Lower lobe of right lung (tissue), 2 donors: ENCODE results near the gene BICD1. TPM values are rescaled to one million over a fixed set of nuclear protein-coding genes. Genes with fewer than 3 reads are reported as not detected.

ENCODE experiments used
- ATAC-seq, 2 donors: fragments of 200-7000 bp; cut with Tn5 transposase; one replicate each; pipeline ENCODE4 v1.9.1; 2020 to 2022; ENCODE audit warnings: mild to moderate bottlenecking in 2 of 2, moderate library complexity in 2 of 2
- DNase-seq: peaks from one replicate; pipeline ENCODE4 v3.0.0-alpha.2; 2020
- H3K27ac ChIP-seq: fragments of 200-600 bp; one replicate; pipeline ENCODE4 v1.8.0; 2022
- H3K27me3 ChIP-seq: fragments of 200-600 bp; one replicate; pipeline ENCODE4 v1.8.0; 2022; ENCODE audit warnings: low read depth
- H3K36me3 ChIP-seq: fragments of 200-600 bp; one replicate; pipeline ENCODE4 v1.8.0; 2022; ENCODE audit warnings: mild to moderate bottlenecking
- H3K4me1 ChIP-seq: fragments of 200-600 bp; one replicate; pipeline ENCODE4 v1.8.0; 2022
- H3K4me3 ChIP-seq: fragments of 200-600 bp; one replicate; pipeline ENCODE4 v1.8.0; 2022; ENCODE audit warnings: mild to moderate bottlenecking
- H3K9me3 ChIP-seq: fragments of 200-600 bp; one replicate; pipeline ENCODE4 v1.8.0; 2022
- intact Hi-C: fragments of 100-400 bp; cut with DNase I; formaldehyde crosslinking; loops from one replicate; pipeline ENCODE4 v1.11.0; 2022
- total RNA-seq: library from RNA; stranded (reverse); fragmentation: NEBNext Ultra II Directional; extraction: Animal tissue kit (Norgen Biotek cat#: 25700); gene quantifications from one replicate; pipeline ENCODE4 v1.2.1, GENCODE V29; 2021
- TF ChIP-seq, protein P1 (sequence below): fragments of 200-600 bp; IDR thresholded peaks from one replicate; pipeline ENCODE4 v1.8.0; 2022; ENCODE audit warnings: antibody characterized with exemption, mild to moderate bottlenecking
- donor health status: DM: no; HTN: yes; CAD: no; lungs with severe emphysema.

The BICD1 gene
- total RNA-seq, 1 donor from 2014 or later: 11.0 TPM

DNA sequence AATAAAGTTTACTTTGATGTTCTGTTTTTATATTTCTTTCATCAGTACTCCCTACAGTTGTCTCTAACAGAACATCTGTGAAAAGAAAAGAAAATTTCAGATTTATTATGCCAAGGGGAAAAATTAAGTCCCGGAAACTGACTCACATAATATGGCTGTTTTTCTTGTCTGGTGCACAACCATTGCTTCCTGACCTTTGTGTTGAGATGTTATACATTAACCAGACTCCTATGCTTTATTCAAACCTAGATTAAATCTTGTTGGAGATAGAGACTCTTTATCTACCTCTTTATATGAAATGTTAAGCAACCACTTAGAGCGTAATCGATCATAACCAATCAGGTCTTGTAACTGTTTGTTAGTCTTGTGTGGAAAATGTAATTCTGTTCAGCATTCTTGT is 37.6 kb upstream of the BICD1 start:
- Histone ChIP-seq H3K36me3 (no peaks in the 10 kb centered on the region), H3K4me1 (no peaks in the 10 kb centered on the region), H3K9me3 (peaks cover 3% of the 10 kb centered on the region), H3K27ac (no peak overlapping the region), H3K27me3 (no peaks in the 10 kb centered on the region), H3K4me3 (no peak overlapping the region)
- no peak for DNase-seq
- no peak for ATAC-seq
- TF ChIP-seq, protein P1, sequence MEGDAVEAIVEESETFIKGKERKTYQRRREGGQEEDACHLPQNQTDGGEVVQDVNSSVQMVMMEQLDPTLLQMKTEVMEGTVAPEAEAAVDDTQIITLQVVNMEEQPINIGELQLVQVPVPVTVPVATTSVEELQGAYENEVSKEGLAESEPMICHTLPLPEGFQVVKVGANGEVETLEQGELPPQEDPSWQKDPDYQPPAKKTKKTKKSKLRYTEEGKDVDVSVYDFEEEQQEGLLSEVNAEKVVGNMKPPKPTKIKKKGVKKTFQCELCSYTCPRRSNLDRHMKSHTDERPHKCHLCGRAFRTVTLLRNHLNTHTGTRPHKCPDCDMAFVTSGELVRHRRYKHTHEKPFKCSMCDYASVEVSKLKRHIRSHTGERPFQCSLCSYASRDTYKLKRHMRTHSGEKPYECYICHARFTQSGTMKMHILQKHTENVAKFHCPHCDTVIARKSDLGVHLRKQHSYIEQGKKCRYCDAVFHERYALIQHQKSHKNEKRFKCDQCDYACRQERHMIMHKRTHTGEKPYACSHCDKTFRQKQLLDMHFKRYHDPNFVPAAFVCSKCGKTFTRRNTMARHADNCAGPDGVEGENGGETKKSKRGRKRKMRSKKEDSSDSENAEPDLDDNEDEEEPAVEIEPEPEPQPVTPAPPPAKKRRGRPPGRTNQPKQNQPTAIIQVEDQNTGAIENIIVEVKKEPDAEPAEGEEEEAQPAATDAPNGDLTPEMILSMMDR: no peak
- intact Hi-C loops: loop anchor here (10.0 kb wide), 1 partner anchor 236 kb away; no protein-coding TSS in a partner anchor

GRCh38 chr12:32069731-32070130 is 36.9 kb upstream of the BICD1 start:
- peaks cover 3% of the 10 kb centered on the region for H3K9me3 ChIP-seq
- H3K27ac ChIP-seq: no peak overlapping the region
- ATAC-seq (no peak), DNase-seq (no peak)
- no peaks in the 10 kb centered on the region for H3K4me1 ChIP-seq
- TF ChIP-seq, protein P1: no peak
- intact Hi-C loops: loop anchor here (10.0 kb wide), 1 partner anchor 235 kb away; no protein-coding TSS in a partner anchor
- H3K27me3 ChIP-seq: no peaks in the 10 kb centered on the region
- H3K4me3 ChIP-seq: no peak overlapping the region
- no peaks in the 10 kb centered on the region for H3K36me3 ChIP-seq

DNA sequence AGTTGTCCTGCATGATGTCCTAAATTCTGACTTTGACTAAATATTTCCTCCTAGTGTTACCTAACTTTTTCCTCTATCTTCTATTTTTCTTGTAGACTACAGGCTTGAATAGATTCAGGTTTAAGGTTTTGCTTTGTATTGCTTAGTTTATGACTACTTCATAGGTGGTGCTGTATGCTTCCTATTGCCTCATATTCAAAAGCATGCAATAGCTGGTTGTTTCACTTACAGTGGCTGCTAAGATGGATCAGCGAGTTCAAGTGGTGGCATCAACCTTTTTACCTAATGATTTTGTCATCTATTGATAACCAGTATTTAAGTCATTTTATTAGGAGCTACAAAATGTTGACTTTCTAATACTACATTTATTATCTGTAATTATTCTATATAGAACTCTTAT is 36.3 kb upstream of the BICD1 start:
- Histone ChIP-seq H3K4me1 (no peaks in the 10 kb centered on the region), H3K36me3 (no peaks in the 10 kb centered on the region), H3K27me3 (no peaks in the 10 kb centered on the region), H3K9me3 (peaks cover 3% of the 10 kb centered on the region), H3K4me3 (no peak overlapping the region), H3K27ac (no peak overlapping the region)
- TF ChIP-seq, protein P1: no peak
- intact Hi-C loops: no loop called here
- DNase-seq: no peak
- ATAC-seq: no peak

GRCh38 chr12:32072102-32072501 is 34.5 kb upstream of the BICD1 start:
- TF ChIP-seq, protein P1: no peak
- Histone ChIP-seq H3K4me3 (no peak overlapping the region), H3K4me1 (no peaks in the 10 kb centered on the region), H3K36me3 (no peaks in the 10 kb centered on the region), H3K27me3 (no peaks in the 10 kb centered on the region), H3K27ac (no peak overlapping the region), H3K9me3 (peaks cover 3% of the 10 kb centered on the region)
- intact Hi-C loops: no loop called here
- ATAC-seq (no peak), DNase-seq (no peak)

- Histone ChIP-seq H3K4me3 (no peak overlapping the region), H3K27me3 (no peaks in the 10 kb centered on the region), H3K9me3 (peaks cover 3% of the 10 kb centered on the region), H3K4me1 (no peaks in the 10 kb centered on the region), H3K27ac (no peak overlapping the region), H3K36me3 (no peaks in the 10 kb centered on the region)
- intact Hi-C loops: no loop called here
- ATAC-seq (no peak), DNase-seq (no peak)
- TF ChIP-seq, protein P1: no peak
Observed at GRCh38 chr12:32074432-32074831, 32.2 kb upstream of the BICD1 start.

GRCh38 chr12:32076941-32077340 is 29.7 kb upstream of the BICD1 start:
- ATAC-seq: no peak
- intact Hi-C loops: no loop called here
- Histone ChIP-seq H3K27ac (no peak overlapping the region), H3K4me3 (no peak overlapping the region), H3K9me3 (peaks cover 3% of the 10 kb centered on the region), H3K36me3 (no peaks in the 10 kb centered on the region), H3K4me1 (no peaks in the 10 kb centered on the region), H3K27me3 (no peaks in the 10 kb centered on the region)
- TF ChIP-seq, protein P1: no peak
- DNase-seq: no peak
